IMR-90 (cell line): Measurements from ENCODE around the gene LEMD3. TPM values are rescaled to one million over a fixed set of nuclear protein-coding genes. Genes with fewer than 3 reads are reported as not detected.

Experiments used
- ATAC-seq: fragments of 200-7000 bp; cut with Tn5 transposase; 2 replicates; pipeline ENCODE4 v1.9.1; 2020; ENCODE audit warnings: low read depth, mild to moderate bottlenecking, moderate library complexity
- BruUV-seq: library from RNA; stranded (reverse); fragments of 400-500 nt; replicated peaks from 2 replicates; lab custom pipeline; 2021; lab: Mats Ljungman, UMichigan
- CTCF ChIA-PET: fragments of 300-600 bp; formaldehyde crosslinking; extraction: SDS; loops from one replicate; lab custom pipeline; 2021; ENCODE audit warnings: antibody characterized with exemption; lab: Yijun Ruan, JAX
- POLR2A ChIA-PET: fragments of 300-600 bp; sonication (Branson Sonifier 250); formaldehyde crosslinking; loops from one replicate; lab custom pipeline; 2022; ENCODE audit warnings: antibody characterized with exemption; ENCODE audit not compliant: unreplicated experiment; lab: Charles Lee
- DNase-seq: peaks from one replicate; pipeline ENCODE4 v3.0.0; 2013
- H2AFZ ChIP-seq: replicated peaks from 2 replicates; pipeline ENCODE3; 2013; ENCODE audit warnings: low read length, mild to moderate bottlenecking; ENCODE audit not compliant: poor library complexity
- H2AK5ac ChIP-seq: 2 replicates; pipeline ENCODE4 v1.6.1; 2013; ENCODE audit warnings: low read depth, low read length, inconsistent platforms
- H2AK9ac ChIP-seq: replicated peaks from 2 replicates; pipeline ENCODE3; 2013; ENCODE audit warnings: mild to moderate bottlenecking, low read depth, low read length, moderate library complexity; ENCODE audit not compliant: poor library complexity
- H2BK120ac ChIP-seq: 2 replicates; pipeline ENCODE4 v1.6.1; 2013; ENCODE audit warnings: low read depth, low read length, inconsistent platforms
- H2BK15ac ChIP-seq: 3 replicates; pipeline ENCODE4 v1.6.1; 2013; ENCODE audit warnings: low read depth, low read length, inconsistent platforms
- H2BK20ac ChIP-seq: 2 replicates; pipeline ENCODE4 v1.6.1; 2013; ENCODE audit warnings: low read depth, mild to moderate bottlenecking, inconsistent platforms, low read length, moderate library complexity
- H2BK5ac ChIP-seq: 2 replicates; pipeline ENCODE4 v1.6.1; 2013; ENCODE audit warnings: mild to moderate bottlenecking, low read depth, low read length, inconsistent platforms; ENCODE audit not compliant: poor library complexity, severe bottlenecking
- H3K14ac ChIP-seq: replicated peaks from 2 replicates; pipeline ENCODE4 v1.6.1; 2013; ENCODE audit warnings: low read depth, low read length, inconsistent platforms
- H3K18ac ChIP-seq: 2 replicates; pipeline ENCODE4 v1.6.1; 2013; ENCODE audit warnings: low read depth, low read length, control low read depth
- H3K23ac ChIP-seq: 2 replicates; pipeline ENCODE4 v1.6.1; 2013; ENCODE audit warnings: low read depth, low read length, inconsistent platforms
- H3K27ac ChIP-seq: 2 replicates; pipeline ENCODE4 v1.5.1; 2013; ENCODE audit warnings: mild to moderate bottlenecking, control low read depth, low read length; ENCODE audit not compliant: insufficient read depth
- H3K27me3 ChIP-seq: 2 replicates; pipeline ENCODE4 v1.6.1; 2013; ENCODE audit warnings: low read length; ENCODE audit not compliant: control insufficient read depth, insufficient read depth
- H3K36me3 ChIP-seq: 2 replicates; pipeline ENCODE4 v1.6.1; 2013; ENCODE audit warnings: low read length, mixed read lengths; ENCODE audit not compliant: control insufficient read depth, insufficient read depth
- H3K4ac ChIP-seq: 2 replicates; pipeline ENCODE4 v1.6.1; 2013; ENCODE audit warnings: low read depth, low read length, inconsistent platforms
- H3K4me1 ChIP-seq: 2 replicates; pipeline ENCODE4 v1.6.1; 2013; ENCODE audit warnings: low read length, mixed read lengths; ENCODE audit not compliant: control insufficient read depth, insufficient read depth
- H3K4me2 ChIP-seq: 2 replicates; pipeline ENCODE4 v1.6.1; 2013; ENCODE audit warnings: low read depth, mild to moderate bottlenecking, control low read depth, low read length, moderate library complexity
- H3K4me3 ChIP-seq: 2 replicates; pipeline ENCODE4 v1.5.1; 2013; ENCODE audit warnings: low read depth, mild to moderate bottlenecking, control low read depth, low read length, moderate library complexity; ENCODE audit not compliant: insufficient read depth
- H3K56ac ChIP-seq: 2 replicates; pipeline ENCODE4 v1.6.1; 2013; ENCODE audit warnings: low read length, inconsistent platforms; ENCODE audit not compliant: insufficient read depth; ENCODE audit errors: extremely low read depth
- H3K79me1 ChIP-seq, 2 experiments: 2 replicates each; pipeline ENCODE4 v1.6.1; 2013; ENCODE audit warnings: low read length in 2 of 2, inconsistent platforms in 1 of 2, low read depth in 1 of 2
- H3K9ac ChIP-seq: 2 replicates; pipeline ENCODE4 v1.6.1; 2013; ENCODE audit warnings: low read depth, low read length, control low read depth
- H3K9me1 ChIP-seq: 2 replicates; pipeline ENCODE4 v1.6.1; 2013; ENCODE audit warnings: low read length, inconsistent platforms; ENCODE audit not compliant: insufficient read depth
- H3K9me3 ChIP-seq: 2 replicates; pipeline ENCODE4 v1.6.1; 2013; ENCODE audit warnings: low read length; ENCODE audit not compliant: control insufficient read depth, insufficient read depth
- H4K20me1 ChIP-seq: 2 replicates; pipeline ENCODE4 v1.6.1; 2013; ENCODE audit warnings: low read length, inconsistent platforms; ENCODE audit not compliant: insufficient read depth
- H4K5ac ChIP-seq: 2 replicates; pipeline ENCODE4 v1.6.1; 2013; ENCODE audit warnings: mild to moderate bottlenecking, low read depth, low read length, control low read depth
- H4K8ac ChIP-seq, 2 experiments: 2 replicates each; pipeline ENCODE4 v1.6.1; 2013; ENCODE audit warnings: low read depth in 2 of 2, low read length in 2 of 2, control low read depth in 1 of 2, inconsistent platforms in 1 of 2
- H4K91ac ChIP-seq: 2 replicates; pipeline ENCODE4 v1.6.1; 2013; ENCODE audit warnings: low read depth, low read length, inconsistent platforms; ENCODE audit not compliant: insufficient read depth
- BHLHE40 ChIP-seq: fragments of 150-350 bp; IDR thresholded peaks from 2 replicates; pipeline ENCODE4 v1.6.1; 2016; ENCODE audit warnings: mild to moderate bottlenecking, low read depth, low read length
- CEBPB ChIP-seq: IDR thresholded peaks from 2 replicates; pipeline ENCODE4 v1.6.1; 2012; ENCODE audit warnings: low read depth, low read length, improper control_type of control experiment
- RCOR1 ChIP-seq: IDR thresholded peaks from 2 replicates; pipeline ENCODE4 v1.6.1; 2012; ENCODE audit warnings: mild to moderate bottlenecking, low read length, improper control_type of control experiment; ENCODE audit not compliant: insufficient replicate concordance
- WGBS, 2 experiments: methylation state at CpG; one replicate each; pipeline versions ENCODE4 v1.1.5 to v1.1.7; 2013; ENCODE audit warnings: missing lambda C conversion rate in 2 of 2; ENCODE audit not compliant: insufficient read length in 1 of 2; ENCODE audit errors: extremely low coverage in 2 of 2; 5-methylcytosine and 5-hydroxymethylcytosine counted together
- dilution Hi-C: fragments of 300-500 bp; cut with HindIII; formaldehyde crosslinking; loops from one replicate; pipeline ENCODE4 v1.14.3; 2018; ENCODE audit warnings: low sequenced_read_pairs; ENCODE audit not compliant: unreplicated experiment
- in situ Hi-C: fragments of 300-500 bp; cut with MboI; formaldehyde crosslinking; loops from 3 replicates; pipeline ENCODE4 v1.14.3; 2019; ENCODE audit warnings: low sequenced_read_pairs, inconsistent platforms, mixed read lengths
- intact Hi-C: fragments of 100-400 bp; cut with micrococcal nuclease; formaldehyde crosslinking; loops from 2 replicates; pipeline ENCODE4 v1.10.0; 2022
- polyA plus RNA-seq, 3 experiments: library from polyadenylated mRNA; depleted of rRNA; stranded (reverse); fragments of >200 nt; gene quantifications; 2 replicates each; pipeline ENCODE4 v1.2.3, GENCODE V29; 2012; ENCODE audit warnings: low replicate concordance in 1 of 3
- total RNA-seq: library from RNA; depleted of rRNA; stranded (reverse); fragments of >200 nt; gene quantifications from 2 replicates; pipeline ENCODE4 v1.2.3, GENCODE V29; 2012
- TF ChIP-seq, protein P1 (sequence below): fragments of 150-350 bp; IDR thresholded peaks from 2 replicates; pipeline ENCODE4 v1.6.1; 2016; ENCODE audit warnings: low read depth, mild to moderate bottlenecking, low read length, moderate library complexity, borderline replicate concordance

Gene LEMD3
- total and polyA plus RNA-seq, 2 of the 4 experiments (the other 2 are of a cell fraction), result 5.5 to 9.9 TPM

DNA sequence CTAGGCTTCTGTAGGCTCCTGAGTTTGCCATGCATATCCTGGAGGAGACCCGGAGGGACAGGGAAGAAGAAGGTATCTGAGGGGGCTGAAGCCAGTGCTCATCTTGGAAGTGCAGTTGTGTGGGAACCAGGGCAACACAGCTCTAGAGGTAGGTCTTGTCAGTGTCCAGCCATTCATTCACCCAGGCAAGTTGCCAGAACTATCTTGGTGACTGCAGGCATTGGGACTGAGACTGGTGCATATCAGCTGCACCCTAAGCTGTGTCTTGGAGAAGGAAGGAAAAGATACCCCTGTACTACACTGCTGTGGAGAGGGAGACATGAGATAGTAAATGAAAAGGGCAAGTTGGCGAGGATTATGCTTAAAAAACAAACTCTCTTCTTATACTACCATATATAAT, 43.4 kb upstream of the LEMD3 start:
- ChIA-PET POLR2A (no interaction called here), CTCF (no interaction called here)
- no peak overlapping the region for H3K4me2 ChIP-seq
- no peak overlapping the region for H3K27ac ChIP-seq
- H4K5ac ChIP-seq, result no peak overlapping the region
- WGBS, 2 experiments, result no CpG with 5 or more reads among the region's 2 CpGs
- no peak overlapping the region for H3K18ac ChIP-seq
- intact Hi-C loops (no loop called here), in situ Hi-C loops (no loop called here), dilution Hi-C loops (no loop called here)
- no peak overlapping the region for H2AK9ac ChIP-seq
- no peak overlapping the region for H2AFZ ChIP-seq
- peaks cover 3% of the 10 kb centered on the region for H3K4me1 ChIP-seq
- H2BK120ac ChIP-seq, result no peak overlapping the region
- TF ChIP-seq RCOR1 (no peak), BHLHE40 (no peak), CEBPB (no peak)
- TF ChIP-seq, protein P1, sequence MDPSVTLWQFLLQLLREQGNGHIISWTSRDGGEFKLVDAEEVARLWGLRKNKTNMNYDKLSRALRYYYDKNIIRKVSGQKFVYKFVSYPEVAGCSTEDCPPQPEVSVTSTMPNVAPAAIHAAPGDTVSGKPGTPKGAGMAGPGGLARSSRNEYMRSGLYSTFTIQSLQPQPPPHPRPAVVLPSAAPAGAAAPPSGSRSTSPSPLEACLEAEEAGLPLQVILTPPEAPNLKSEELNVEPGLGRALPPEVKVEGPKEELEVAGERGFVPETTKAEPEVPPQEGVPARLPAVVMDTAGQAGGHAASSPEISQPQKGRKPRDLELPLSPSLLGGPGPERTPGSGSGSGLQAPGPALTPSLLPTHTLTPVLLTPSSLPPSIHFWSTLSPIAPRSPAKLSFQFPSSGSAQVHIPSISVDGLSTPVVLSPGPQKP, result no peak
- H2BK5ac ChIP-seq, result no peak overlapping the region
- H3K23ac ChIP-seq, result no peak overlapping the region
- no peak for ATAC-seq
- H4K91ac ChIP-seq, result no peak overlapping the region
- no peak overlapping the region for H4K8ac ChIP-seq
- H3K36me3 ChIP-seq, result no peaks in the 10 kb centered on the region
- no peak overlapping the region for H2BK20ac ChIP-seq
- peaks cover 36% of the 10 kb centered on the region for H3K27me3 ChIP-seq
- DNase-seq, result no peak
- H3K9me1 ChIP-seq, result peaks cover 2% of the 10 kb centered on the region; the same call in 1 of the 2 replicates
- no peak overlapping the region for H3K9ac ChIP-seq
- no peaks in the 10 kb centered on the region for H3K9me3 ChIP-seq
- H2AK5ac ChIP-seq, result no peak overlapping the region
- no peaks in the 10 kb centered on the region for H4K20me1 ChIP-seq
- no peak overlapping the region for H3K56ac ChIP-seq
- no peak overlapping the region for H2BK15ac ChIP-seq
- BruUV-seq, result no TSS peak
- H3K4ac ChIP-seq, result no peak overlapping the region
- no peaks in the 10 kb centered on the region for H3K79me1 ChIP-seq
- H3K14ac ChIP-seq, result no peak overlapping the region
- no peak overlapping the region for H3K4me3 ChIP-seq
